Liver (tissue), 9 donors: Measurements from ENCODE around the gene RALGAPB. TPM values are rescaled to one million over a fixed set of nuclear protein-coding genes. Genes with fewer than 3 reads are reported as not detected.
"Not testable (repeated sequence)": the region's sequence is repeated elsewhere in the genome, so short reads cannot be mapped to it uniquely, and the experiment has no call there.

ENCODE experiments used
- DNase-seq: peaks from one replicate; pipeline ENCODE4 v3.0.0-alpha.2; 2017; ENCODE audit warnings: low spot score
- H3K27ac ChIP-seq, 2 donors: one replicate each; pipeline ENCODE4 v1.7.0; 2013; ENCODE audit warnings: inconsistent platforms in 2 of 2, low read length in 2 of 2, control low read depth in 1 of 2, low read depth in 1 of 2, mild to moderate bottlenecking in 1 of 2
- H3K27me3 ChIP-seq, 4 donors: one replicate each; pipeline versions ENCODE4 v1.6.1 to v1.7.0; 2013; ENCODE audit warnings: low read length in 3 of 4, inconsistent platforms in 1 of 4, mild to moderate bottlenecking in 1 of 4, moderate library complexity in 1 of 4; ENCODE audit not compliant: control insufficient read depth in 4 of 4, insufficient read depth in 4 of 4
- H3K36me3 ChIP-seq, 4 donors: one replicate each; pipeline versions ENCODE4 v1.6.1 to v1.7.0; 2013; ENCODE audit warnings: low read length in 3 of 4, mild to moderate bottlenecking in 3 of 4, low read depth in 1 of 4, moderate library complexity in 1 of 4; ENCODE audit not compliant: control insufficient read depth in 4 of 4, insufficient read depth in 3 of 4
- H3K4me1 ChIP-seq, 4 donors: one replicate each; pipeline versions ENCODE4 v1.6.1 to v1.7.0; 2013; ENCODE audit warnings: low read length in 3 of 4, mild to moderate bottlenecking in 3 of 4, moderate library complexity in 1 of 4; ENCODE audit not compliant: control insufficient read depth in 4 of 4, insufficient read depth in 4 of 4
- H3K4me3 ChIP-seq, 3 donors: one replicate each; pipeline versions ENCODE4 v1.6.1 to v1.7.0; 2013; ENCODE audit warnings: low read length in 3 of 3, control low read depth in 1 of 3, low read depth in 1 of 3, mild to moderate bottlenecking in 1 of 3
- H3K9ac ChIP-seq, 2 donors: one replicate each; pipeline ENCODE4 v1.7.0; 2013; ENCODE audit warnings: low read length in 2 of 2, mild to moderate bottlenecking in 2 of 2, moderate library complexity in 2 of 2, control low read depth in 1 of 2, low read depth in 1 of 2
- H3K9me3 ChIP-seq, 4 donors: one replicate each; pipeline versions ENCODE4 v1.6.1 to v1.7.0; 2013; ENCODE audit warnings: low read length in 3 of 4; ENCODE audit not compliant: control insufficient read depth in 4 of 4
- FOXA1 ChIP-seq: IDR thresholded peaks from 2 replicates; pipeline ENCODE4 v1.6.1; 2016; ENCODE audit warnings: antibody characterized with exemption
- HNF4A ChIP-seq, 2 donors: conservative IDR thresholded peaks; 2 replicates each; pipeline ENCODE4 v1.6.1; 2016; ENCODE audit warnings: antibody characterized with exemption in 2 of 2, mild to moderate bottlenecking in 2 of 2
- JUND ChIP-seq, 2 donors: IDR thresholded peaks; 2 replicates each; pipeline ENCODE4 v1.6.1; 2016; ENCODE audit warnings: antibody characterized with exemption in 2 of 2
- NR2F2 ChIP-seq: IDR thresholded peaks from 2 replicates; pipeline ENCODE4 v1.6.1; 2016; ENCODE audit warnings: antibody characterized with exemption
- RAD21 ChIP-seq, 2 donors: IDR thresholded peaks; 2 replicates each; pipeline ENCODE4 v1.6.1; 2016; ENCODE audit warnings: antibody characterized with exemption in 2 of 2, mild to moderate bottlenecking in 2 of 2
- RXRA ChIP-seq, 2 donors: IDR thresholded peaks; 2 replicates each; pipeline ENCODE4 v1.6.1; 2017 to 2018; ENCODE audit warnings: antibody characterized with exemption in 2 of 2, mild to moderate bottlenecking in 1 of 2
- SP1 ChIP-seq: IDR thresholded peaks from 2 replicates; pipeline ENCODE4 v1.6.1; 2018; ENCODE audit warnings: antibody characterized with exemption, mild to moderate bottlenecking
- TAF1 ChIP-seq: conservative IDR thresholded peaks from 2 replicates; pipeline ENCODE4 v1.6.1; 2016; ENCODE audit warnings: antibody characterized with exemption, mild to moderate bottlenecking
- WGBS: extraction: QIAGEN DNeasy Blood & Tissue Kit; methylation state at CpG from one replicate; pipeline ENCODE4 v1.1.7; 2013; 5-methylcytosine and 5-hydroxymethylcytosine counted together
- polyA plus RNA-seq, 2 donors: library from polyadenylated mRNA; stranded (reverse) in 1 of 2; unstranded in 1 of 2; fragments of 200-250 nt in 1 of 2; fragments of >200 nt in 1 of 2; fragmentation: Nextera tagmentation in 1 of 2; extraction: Ambion mirVana in 1 of 2; gene quantifications; one replicate each; pipeline versions ENCODE4 v1.2.1 to v1.2.3, GENCODE V29; 2013 to 2015
- total RNA-seq, 2 donors: library from RNA; depleted of rRNA; stranded (reverse); fragments of >200 nt; gene quantifications; one replicate each; pipeline ENCODE4 v1.2.3, GENCODE V29; 2014
- TF ChIP-seq, protein P1 (sequence below): fragments of 150-350 bp; IDR thresholded peaks from 2 replicates; pipeline ENCODE4 v1.5.1; 2017; ENCODE audit warnings: improper control_type of control experiment, low read depth, low read length; ENCODE audit not compliant: missing input control
- TF ChIP-seq, protein P2 (sequence below): IDR thresholded peaks from 2 replicates; pipeline ENCODE4 v1.6.1; 2016; ENCODE audit warnings: antibody characterized with exemption
- donor health status: healthy.
- donor health status: healthy.
- donor health status: healthy.
- donor health status: healthy.
- donor health status: healthy.

Gene RALGAPB
- total and polyA plus RNA-seq, 4 donors = 4.3 to 19.7 (median 9.5) TPM

DNA sequence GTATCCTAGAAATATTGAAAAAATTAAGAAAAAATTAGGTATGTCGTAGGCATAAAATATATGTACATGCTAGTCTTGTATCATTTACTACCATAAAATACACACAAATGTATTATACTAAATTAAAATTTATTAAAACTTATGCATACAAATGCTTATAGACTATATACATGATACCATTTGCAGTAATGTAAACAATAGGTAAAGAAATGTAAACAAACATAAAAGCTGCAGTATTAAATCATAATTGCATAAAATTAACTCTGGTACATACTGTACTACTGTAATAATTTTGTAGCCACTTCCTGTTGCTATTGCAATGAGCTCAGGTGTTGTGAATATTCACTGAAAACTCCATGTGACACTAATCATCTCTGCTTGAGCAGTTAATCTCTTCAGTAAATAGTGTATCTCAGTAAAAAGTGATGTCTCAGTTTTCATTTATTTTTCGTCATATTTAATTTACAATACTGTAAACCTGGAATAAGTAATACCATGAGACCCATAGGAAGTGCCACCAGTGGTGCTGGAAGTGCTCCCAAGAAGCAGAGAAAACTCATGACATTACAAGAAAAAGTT is 29.3 kb downstream of the RALGAPB start:
- H3K27me3 ChIP-seq = no peaks in the 10 kb centered on the region
- no peak for DNase-seq
- H3K27ac ChIP-seq = no peak overlapping the region
- TF ChIP-seq, protein P1, sequence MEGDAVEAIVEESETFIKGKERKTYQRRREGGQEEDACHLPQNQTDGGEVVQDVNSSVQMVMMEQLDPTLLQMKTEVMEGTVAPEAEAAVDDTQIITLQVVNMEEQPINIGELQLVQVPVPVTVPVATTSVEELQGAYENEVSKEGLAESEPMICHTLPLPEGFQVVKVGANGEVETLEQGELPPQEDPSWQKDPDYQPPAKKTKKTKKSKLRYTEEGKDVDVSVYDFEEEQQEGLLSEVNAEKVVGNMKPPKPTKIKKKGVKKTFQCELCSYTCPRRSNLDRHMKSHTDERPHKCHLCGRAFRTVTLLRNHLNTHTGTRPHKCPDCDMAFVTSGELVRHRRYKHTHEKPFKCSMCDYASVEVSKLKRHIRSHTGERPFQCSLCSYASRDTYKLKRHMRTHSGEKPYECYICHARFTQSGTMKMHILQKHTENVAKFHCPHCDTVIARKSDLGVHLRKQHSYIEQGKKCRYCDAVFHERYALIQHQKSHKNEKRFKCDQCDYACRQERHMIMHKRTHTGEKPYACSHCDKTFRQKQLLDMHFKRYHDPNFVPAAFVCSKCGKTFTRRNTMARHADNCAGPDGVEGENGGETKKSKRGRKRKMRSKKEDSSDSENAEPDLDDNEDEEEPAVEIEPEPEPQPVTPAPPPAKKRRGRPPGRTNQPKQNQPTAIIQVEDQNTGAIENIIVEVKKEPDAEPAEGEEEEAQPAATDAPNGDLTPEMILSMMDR = no peak
- TF ChIP-seq NR2F2 (no peak), RAD21 (IDR thresholded peaks at IDR 0.05) (no peak), FOXA1 (no peak), TAF1 (no peak), JUND (IDR thresholded peaks at IDR 0.05) (no peak), RXRA (IDR thresholded peaks at IDR 0.05) (no peak)
- TF ChIP-seq, protein P2, sequence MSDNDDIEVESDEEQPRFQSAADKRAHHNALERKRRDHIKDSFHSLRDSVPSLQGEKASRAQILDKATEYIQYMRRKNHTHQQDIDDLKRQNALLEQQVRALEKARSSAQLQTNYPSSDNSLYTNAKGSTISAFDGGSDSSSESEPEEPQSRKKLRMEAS = no peak
- H3K4me3 ChIP-seq = no peak overlapping the region
- peaks cover 3 to 40% (median 25%) of the 10 kb centered on the region in 4 donors for H3K36me3 ChIP-seq
- no peaks in the 10 kb centered on the region for H3K4me1 ChIP-seq
- WGBS = 95% methylated on average over 2 of the region's 2 CpGs
- no peaks in the 10 kb centered on the region for H3K9me3 ChIP-seq
- no peak overlapping the region for H3K9ac ChIP-seq

DNA sequence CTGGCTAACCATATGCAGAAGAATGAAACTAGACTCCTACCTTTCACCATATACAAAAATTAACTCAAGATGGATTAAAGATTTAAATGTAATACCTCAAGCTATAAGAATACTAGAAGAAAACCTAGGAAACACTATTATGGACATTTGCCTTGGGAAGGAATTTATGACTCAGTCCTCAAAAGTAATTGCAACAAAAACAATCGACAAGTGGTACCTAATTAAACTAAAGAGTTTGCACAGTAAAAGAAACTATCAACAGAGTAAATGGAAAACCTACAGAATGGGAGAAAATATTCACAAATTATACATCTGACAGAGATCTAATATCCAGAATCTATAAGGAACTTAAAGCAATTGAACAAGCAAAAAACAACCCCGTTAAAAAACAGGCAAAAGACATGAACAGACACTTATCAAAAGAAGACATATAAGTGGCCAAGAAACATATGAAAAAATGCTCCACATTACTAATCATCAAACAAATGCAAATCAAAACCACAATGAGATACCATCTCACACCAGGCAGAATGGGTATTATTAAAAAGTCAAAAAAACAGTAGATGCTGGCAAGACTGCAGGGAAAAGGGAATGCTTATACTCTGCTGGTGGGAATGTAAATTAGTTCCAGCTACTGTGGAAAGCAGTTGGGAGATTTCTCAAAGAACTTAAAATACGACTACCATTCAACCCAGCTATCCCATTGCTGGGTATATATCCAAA is 31.9 kb downstream of the RALGAPB start:
- H3K4me3 ChIP-seq = no peak overlapping the region
- H3K36me3 ChIP-seq = peaks cover 7 to 34% (median 18%) of the 10 kb centered on the region in 4 donors
- H3K9me3 ChIP-seq = no peaks in the 10 kb centered on the region
- H3K27me3 ChIP-seq = no peaks in the 10 kb centered on the region
- no peaks in the 10 kb centered on the region for H3K4me1 ChIP-seq
- no peak for DNase-seq
- no peak overlapping the region for H3K9ac ChIP-seq
- WGBS = 98% methylated on average over 3 of the region's 3 CpGs
- no peak for TF ChIP-seq HNF4A (conservative IDR thresholded peaks at IDR 0.05)
- no peak overlapping the region for H3K27ac ChIP-seq

DNA sequence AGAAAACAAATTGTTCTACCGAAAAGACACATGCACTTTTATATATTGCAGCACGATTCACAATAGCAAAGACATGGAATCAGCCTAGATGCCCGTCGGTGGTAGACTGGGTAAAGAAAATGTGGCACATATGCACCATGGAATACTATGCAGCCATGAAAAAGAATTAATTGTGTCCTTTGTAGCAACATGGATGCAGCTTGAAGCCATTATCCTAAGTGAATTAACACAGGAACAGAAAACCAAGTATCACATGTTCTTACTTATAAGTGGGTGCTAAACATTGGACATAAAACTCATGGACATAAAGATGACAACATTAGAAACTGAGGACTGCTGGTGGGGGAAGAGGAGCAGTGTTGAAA is 32.4 kb downstream of the RALGAPB start:
- H3K4me1 ChIP-seq = no peaks in the 10 kb centered on the region
- no peaks in the 10 kb centered on the region for H3K9me3 ChIP-seq
- 98% methylated on average over 4 of the region's 4 CpGs for WGBS
- peaks cover 7 to 38% (median 20%) of the 10 kb centered on the region in 4 donors for H3K36me3 ChIP-seq
- H3K9ac ChIP-seq = no peak overlapping the region
- TF ChIP-seq FOXA1 = no peak
- TF ChIP-seq RXRA (IDR thresholded peaks at IDR 0.05) = no peak
- TF ChIP-seq HNF4A (conservative IDR thresholded peaks at IDR 0.05) = no peak
- no peak for TF ChIP-seq SP1
- no peak overlapping the region for H3K4me3 ChIP-seq
- no peak for DNase-seq
- no peaks in the 10 kb centered on the region for H3K27me3 ChIP-seq
- H3K27ac ChIP-seq = no peak overlapping the region

GRCh38 chr20:38511726-38512125 is 39.1 kb downstream of the RALGAPB start:
- H3K9me3 ChIP-seq, DNase-seq, H3K9ac ChIP-seq, H3K27ac ChIP-seq, H3K4me3 ChIP-seq, H3K4me1 ChIP-seq, H3K27me3 ChIP-seq: not testable (repeated sequence)
- peaks cover 5 to 24% (median 17%) of the 10 kb centered on the region in 4 donors for H3K36me3 ChIP-seq
- 96% methylated on average over 19 of the region's 19 CpGs for WGBS
